CD4-positive, alpha-beta T cell treated with Interleukin-6 at 100 ng/mL for 8 hours (primary cell): ENCODE data around the gene ECT2.
A peak's percentile ranks its signal among the peaks of the same experiment; 100 is the strongest.
"Not testable (repeated sequence)": the region's sequence is repeated elsewhere in the genome, so short reads cannot be mapped to it uniquely, and the experiment has no call there.

ENCODE experiments used
- DNase-seq: peaks from one replicate; pipeline ENCODE4 v3.0.0-alpha.2; 2020; ENCODE audit warnings: mixed read lengths, low spot score

ECT2 gene

GRCh38 chr3:172750368-172751174 is at the start of gene ECT2:
TSS of gene ECT2 (plus strand) at chr3:172750726. CDS start at chr3:172754531, 3,805 bp downstream.
- DNase-seq = peak; percentile 98

DNA sequence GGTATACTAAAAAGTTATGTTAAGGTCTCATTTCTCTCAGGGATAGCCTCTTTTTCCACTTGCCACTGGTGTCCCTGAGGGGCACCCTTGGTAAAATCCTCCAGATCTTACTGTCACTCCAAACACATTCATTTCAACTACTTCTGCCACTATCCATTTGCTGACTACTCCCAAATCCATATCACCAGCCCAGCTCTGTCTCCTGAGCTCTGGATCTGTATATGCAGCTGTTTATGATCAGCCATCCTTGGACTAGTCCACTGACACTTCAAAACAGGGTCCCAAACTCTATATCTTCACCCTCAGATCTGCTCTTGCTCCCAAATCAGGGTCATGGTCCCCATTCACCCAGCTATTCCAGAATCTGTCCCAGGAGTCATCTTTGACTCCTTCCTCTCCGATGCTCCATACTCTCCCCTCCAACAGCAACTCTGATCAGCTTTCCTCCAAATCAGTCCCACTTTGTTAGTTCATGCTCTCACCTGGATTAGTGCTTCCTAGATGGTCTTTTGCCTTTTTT is 49.5 kb upstream of the ECT2 start:
- DNase-seq = no peak

GRCh38 chr3:172701751-172702150 is 48.8 kb upstream of the ECT2 start:
- DNase-seq = no peak

DNA sequence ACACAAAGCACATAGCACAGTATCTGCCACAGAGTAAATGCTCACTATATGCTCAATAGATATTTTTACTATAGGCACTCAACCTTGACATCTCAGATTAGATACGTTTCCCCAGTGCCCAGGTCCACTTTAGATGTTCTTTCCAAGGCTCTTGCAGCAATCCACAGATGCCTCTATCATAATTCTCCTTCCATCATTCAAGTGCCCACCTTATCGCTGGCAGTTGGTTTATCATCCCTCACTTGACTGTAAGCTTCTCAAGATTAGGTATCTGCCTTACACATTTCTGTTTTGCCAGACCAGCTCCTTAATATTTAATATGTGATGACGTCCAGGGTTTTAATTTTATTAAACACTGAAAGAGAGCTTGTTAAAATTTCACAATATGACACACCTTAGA is 48.3 kb upstream of the ECT2 start:
- DNase-seq = no peak

- not testable (repeated sequence) for DNase-seq
Observed at GRCh38 chr3:172702731-172703130, 47.8 kb upstream of the ECT2 start.

- DNase-seq = no peak
Observed at GRCh38 chr3:172704001-172704400, 46.5 kb upstream of the ECT2 start.

DNA sequence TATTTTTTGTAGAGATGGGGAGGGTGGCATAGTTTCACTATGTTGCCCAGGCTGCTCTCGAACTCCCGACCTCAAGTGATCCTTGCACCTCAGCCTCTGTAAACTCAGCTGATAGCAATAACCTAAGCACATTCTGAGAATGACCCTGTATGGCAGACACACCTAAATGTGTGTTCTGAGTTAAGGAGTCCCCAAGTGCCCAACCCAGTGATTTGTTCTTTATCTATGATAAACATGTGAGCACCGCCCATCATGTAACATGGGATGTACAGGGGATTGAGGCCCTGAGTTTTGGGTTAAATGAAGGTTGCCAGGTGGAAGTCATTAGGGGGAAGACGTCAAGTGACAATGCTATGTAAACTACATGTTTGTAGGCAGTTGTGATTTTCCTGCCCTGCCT is 45.4 kb upstream of the ECT2 start:
- DNase-seq = no peak

DNA sequence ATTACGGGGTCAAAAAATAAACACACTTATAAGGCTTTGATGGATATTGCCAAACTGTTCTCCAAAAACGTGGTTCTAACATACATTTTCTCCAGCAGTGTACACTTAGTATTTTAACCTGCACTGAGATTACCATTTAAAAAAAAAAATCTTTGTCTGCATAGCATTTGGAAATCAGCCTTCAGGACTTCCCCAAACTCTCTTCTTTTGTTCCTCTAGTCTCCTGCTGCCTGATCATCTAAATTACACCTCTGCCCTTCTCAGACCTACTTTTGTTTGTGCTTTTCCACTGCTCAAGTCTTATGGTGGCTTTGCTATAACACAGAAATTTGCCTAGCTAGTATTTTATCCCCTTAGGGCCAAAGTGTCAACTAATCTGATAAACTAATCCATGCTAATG is 43.5 kb upstream of the ECT2 start:
- no peak for DNase-seq

DNA sequence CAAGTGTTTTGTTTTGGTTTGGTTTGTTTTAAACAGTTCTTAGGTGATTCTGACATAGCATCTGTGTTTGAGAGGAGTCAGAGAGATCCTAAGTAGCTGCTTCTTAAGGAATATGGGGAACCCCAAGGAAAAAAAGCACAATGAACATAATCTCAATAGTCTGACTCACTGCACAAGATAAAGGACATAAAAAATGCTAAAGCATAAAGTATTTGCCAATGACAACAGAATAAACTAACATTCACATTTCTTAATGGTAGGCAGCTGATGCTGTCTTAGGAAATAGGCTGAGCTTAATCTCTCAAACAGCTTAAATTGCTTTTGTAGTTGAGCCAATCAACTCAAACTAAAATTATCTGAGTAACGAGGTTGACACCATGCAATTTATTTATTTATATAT is 42.6 kb upstream of the ECT2 start:
- no peak for DNase-seq

- no peak for DNase-seq
Observed at GRCh38 chr3:172708921-172709773, 41.4 kb upstream of the ECT2 start.

DNA sequence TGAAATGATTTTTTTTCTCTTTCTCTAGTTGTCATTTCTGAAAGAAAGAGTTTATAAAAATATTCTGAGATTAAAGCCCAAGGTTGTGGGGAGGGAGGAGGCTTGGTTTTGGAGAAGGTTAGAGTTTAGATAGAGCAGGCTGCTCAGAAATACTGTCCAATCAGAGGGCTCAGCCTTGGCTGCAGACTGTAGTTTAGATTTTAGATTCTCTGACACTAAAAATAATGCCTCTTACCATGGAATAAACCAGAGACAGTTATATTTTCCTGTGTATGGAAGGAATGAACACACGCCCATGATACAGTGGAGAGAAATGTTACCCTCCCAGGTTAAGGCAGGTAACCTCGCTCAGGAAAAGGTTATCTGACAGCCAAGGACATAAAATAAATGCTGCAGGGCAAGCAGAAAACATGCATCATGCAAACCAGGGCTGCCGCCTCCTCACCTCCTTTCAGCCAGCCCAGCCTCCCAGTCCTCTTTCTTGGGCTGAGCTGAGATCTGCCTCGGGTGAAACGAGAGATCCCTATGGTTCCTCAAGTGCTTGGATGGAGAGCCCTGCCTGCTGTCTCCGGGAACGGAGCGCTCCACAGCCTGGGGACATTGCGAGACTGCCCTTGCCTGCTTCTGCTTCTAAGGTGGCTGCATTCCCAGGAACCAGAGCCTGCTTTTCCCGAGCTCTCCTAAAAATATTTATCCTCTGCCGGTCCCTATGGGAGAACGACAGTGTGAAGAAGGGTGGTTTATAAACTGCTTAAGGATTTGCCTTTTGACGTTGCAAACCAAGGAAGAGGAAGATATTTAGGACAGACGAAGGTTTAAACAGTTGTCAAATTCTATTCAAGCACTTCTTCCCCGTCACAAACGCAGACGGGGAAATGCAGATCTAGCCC is 40.5 kb upstream of the ECT2 start:
- DNase-seq = no peak

- DNase-seq = peak; percentile 73
Observed at GRCh38 chr3:172710664-172711453, 39.7 kb upstream of the ECT2 start, which contains the start of gene NCEH1. TSS of gene NCEH1 (minus strand) at chr3:172711067. CDS start at chr3:172710984, 83 bp downstream.

GRCh38 chr3:172711454-172711795 is 39.1 kb upstream of the ECT2 start:
- no peak for DNase-seq

DNA sequence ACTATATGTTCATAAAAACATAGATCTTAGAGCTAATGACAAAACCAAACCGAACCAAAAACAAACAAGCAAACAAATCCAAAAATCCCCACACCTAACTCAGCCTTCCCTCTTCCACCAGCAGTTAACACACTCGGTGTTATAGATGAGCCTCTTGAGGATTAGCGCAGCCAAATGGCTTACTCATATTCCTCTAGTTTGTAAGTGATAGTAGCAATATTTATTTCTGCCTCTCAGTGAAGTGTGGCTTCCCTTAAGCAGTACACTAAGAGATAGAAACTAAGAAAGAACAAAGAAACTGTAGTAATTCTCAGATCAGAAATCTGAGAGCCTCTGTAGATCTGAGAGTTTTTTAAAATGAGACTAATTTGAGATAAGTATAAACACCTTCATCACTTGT is 37.2 kb upstream of the ECT2 start:
- no peak for DNase-seq

- DNase-seq = no peak
Observed at GRCh38 chr3:172716476-172716875, 34.0 kb upstream of the ECT2 start.

GRCh38 chr3:172717493-172718088 is 32.9 kb upstream of the ECT2 start:
- no peak for DNase-seq

DNA sequence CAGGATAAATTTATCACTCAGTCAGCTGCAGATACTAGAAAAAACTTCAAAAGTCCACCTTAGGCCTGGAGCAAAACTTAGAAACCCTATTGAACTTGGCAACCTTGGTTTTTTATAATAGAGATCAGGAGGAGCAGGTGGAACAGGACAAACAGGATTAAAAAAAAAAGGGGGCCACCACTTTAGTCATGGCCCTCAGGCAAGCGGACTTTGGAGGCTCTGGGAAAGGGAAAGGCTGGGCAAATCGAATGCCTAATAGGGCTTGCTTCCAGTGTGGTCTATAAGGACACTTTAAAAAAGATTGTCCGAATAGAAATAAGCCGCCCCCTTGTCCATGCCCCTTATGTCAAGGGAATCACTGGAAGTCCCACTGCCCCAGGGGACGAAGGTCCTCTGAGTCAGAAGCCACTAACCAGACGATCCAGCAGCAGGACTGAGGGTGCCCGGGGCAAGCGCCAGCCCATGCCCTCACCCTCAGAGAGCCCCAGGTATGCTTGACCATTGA is 27.9 kb upstream of the ECT2 start:
- DNase-seq = not testable (repeated sequence)

DNA sequence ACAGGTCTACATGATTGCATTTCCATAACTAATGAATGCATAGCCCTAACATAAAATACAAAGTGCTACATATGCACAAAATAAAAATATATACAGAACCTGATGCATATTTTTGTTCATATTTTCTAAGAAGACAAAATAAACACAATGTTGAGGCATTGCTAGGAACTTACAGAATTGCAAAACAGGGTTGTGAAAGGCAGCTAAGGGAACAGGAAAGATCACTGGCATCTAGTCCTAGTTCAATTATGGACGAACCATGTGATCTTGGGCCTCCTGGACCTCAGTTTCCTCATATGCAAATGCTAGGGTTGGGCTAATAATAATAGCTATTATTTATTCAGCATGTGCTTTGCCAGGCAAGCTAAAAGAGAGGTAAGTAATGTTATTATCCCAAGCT is 24.1 kb upstream of the ECT2 start:
- no peak for DNase-seq

GRCh38 chr3:172735014-172735413 is 15.5 kb upstream of the ECT2 start:
- DNase-seq = no peak

GRCh38 chr3:172739462-172739861 is 11.1 kb upstream of the ECT2 start:
- DNase-seq = no peak
